Naive thymus-derived CD4-positive, alpha-beta T cell (primary cell): Measurements from ENCODE around the gene PPA1. TPM values are rescaled to one million over a fixed set of nuclear protein-coding genes. Genes with fewer than 3 reads are reported as not detected.
A peak's percentile ranks its signal among the peaks of the same experiment; 100 is the strongest.

Source experiments
- ATAC-seq: fragments of 150-1000 bp; cut with Tn5 transposase; 2 replicates; pipeline ENCODE4 v1.10.0; 2021; ENCODE audit warnings: mild to moderate bottlenecking, moderate library complexity
- CTCF ChIA-PET: fragments of 350-600 bp; sonication (Branson Sonifier 250); formaldehyde crosslinking; loops from one replicate; lab custom pipeline; 2021; ENCODE audit warnings: antibody characterized with exemption; lab: Charles Lee
- POLR2A ChIA-PET: fragments of 350-600 bp; sonication (Branson Sonifier 250); formaldehyde crosslinking; loops from one replicate; lab custom pipeline; 2021; ENCODE audit warnings: antibody characterized with exemption, inconsistent platforms; lab: Charles Lee
- DNase-seq, 9 donors: peaks; one replicate each; pipeline versions ENCODE4 v3.0.0 to v3.0.0-alpha.2; 2020 to 2022; ENCODE audit warnings: mixed read lengths in 1 of 9
- H3K27ac ChIP-seq: one replicate; pipeline ENCODE4 v1.7.0; 2013; ENCODE audit warnings: mild to moderate bottlenecking, low read depth, low read length, moderate library complexity
- H3K27me3 ChIP-seq, 2 donors: one replicate each; pipeline ENCODE4 v1.7.0; 2013; ENCODE audit warnings: low read length in 2 of 2, mild to moderate bottlenecking in 2 of 2, moderate library complexity in 2 of 2; ENCODE audit not compliant: control insufficient read depth in 2 of 2, insufficient read depth in 2 of 2
- H3K36me3 ChIP-seq, 3 experiments: 1 replicate in 2 of 3; 2 replicates in 1 of 3; pipeline ENCODE4 v1.7.0; 2013; ENCODE audit warnings: low read length in 3 of 3, mild to moderate bottlenecking in 3 of 3, moderate library complexity in 1 of 3; ENCODE audit not compliant: insufficient read depth in 3 of 3, control insufficient read depth in 2 of 3
- H3K4me1 ChIP-seq, 2 donors: one replicate each; pipeline ENCODE4 v1.7.0; 2013; ENCODE audit warnings: low read length in 2 of 2, mild to moderate bottlenecking in 2 of 2, moderate library complexity in 1 of 2; ENCODE audit not compliant: control insufficient read depth in 2 of 2, insufficient read depth in 2 of 2
- H3K4me3 ChIP-seq: 2 replicates; pipeline ENCODE4 v1.7.0; 2013; ENCODE audit warnings: mild to moderate bottlenecking, low read length
- H3K9me3 ChIP-seq, 3 experiments: 1 replicate in 2 of 3; 2 replicates in 1 of 3; pipeline ENCODE4 v1.7.0; 2013; ENCODE audit warnings: low read length in 3 of 3; ENCODE audit not compliant: control insufficient read depth in 2 of 3
- H3K27ac Mint-ChIP-seq, 9 donors: one replicate each; pipeline ENCODE4 v1.8.0; 2020 to 2022; ENCODE audit warnings: mixed read lengths in 9 of 9, mild to moderate bottlenecking in 8 of 9, moderate library complexity in 5 of 9, inconsistent platforms in 2 of 9
- H3K27me3 Mint-ChIP-seq, 5 donors: one replicate each; pipeline ENCODE4 v1.8.0; 2021 to 2022; ENCODE audit warnings: mixed read lengths in 5 of 5, mild to moderate bottlenecking in 1 of 5
- H3K36me3 Mint-ChIP-seq, 5 donors: one replicate each; pipeline ENCODE4 v1.8.0; 2020 to 2022; ENCODE audit warnings: mixed read lengths in 5 of 5, mild to moderate bottlenecking in 3 of 5, inconsistent platforms in 1 of 5
- H3K4me1 Mint-ChIP-seq, 7 donors: one replicate each; pipeline ENCODE4 v1.8.0; 2020 to 2022; ENCODE audit warnings: mixed read lengths in 7 of 7, mild to moderate bottlenecking in 3 of 7, inconsistent platforms in 1 of 7
- H3K4me3 Mint-ChIP-seq, 10 donors: one replicate each; pipeline ENCODE4 v1.8.0; 2020 to 2022; ENCODE audit warnings: mild to moderate bottlenecking in 10 of 10, mixed read lengths in 10 of 10, moderate library complexity in 6 of 10, inconsistent platforms in 2 of 10
- H3K9me3 Mint-ChIP-seq, 11 donors: one replicate each; pipeline ENCODE4 v1.8.0; 2020 to 2022; ENCODE audit warnings: mixed read lengths in 11 of 11, mild to moderate bottlenecking in 4 of 11, inconsistent platforms in 1 of 11, moderate library complexity in 1 of 11
- intact Hi-C, 2 donors: fragments of 100-400 bp; cut with micrococcal nuclease; formaldehyde crosslinking; loops; one replicate each; pipeline ENCODE4 v1.15.1; 2023
- polyA plus RNA-seq, 2 donors: library from polyadenylated mRNA; unstranded; fragments of 300-500 nt; fragmentation: Illumina TruSeq; gene quantifications; one replicate each; pipeline ENCODE4 v1.2.3, GENCODE V29; 2021
- total RNA-seq, 6 experiments: library from RNA in 5 of 6; stranded (reverse) in 5 of 6; gene quantifications; 1 replicate in 5 of 6; 2 replicates in 1 of 6; pipeline ENCODE4 v1.2.3 and lab custom pipeline; 2021 to 2026

PPA1 gene
- total and polyA plus RNA-seq, 7 experiments from 2014 or later, result 51.9 to 179 (median 69.9) TPM

- peak; percentile 77 for ATAC-seq
- H3K4me1 Mint-ChIP-seq, result peaks cover 5 to 22% (median 6%) of the 10 kb centered on the region in 7 donors
- no peaks in the 10 kb centered on the region for H3K4me1 ChIP-seq
- CTCF ChIA-PET, result interaction anchor here (0.6 to 0.9 kb wide), 2 partner anchors 11 to 113 kb away, joined by 3 read pairs; no protein-coding TSS in a partner anchor
- H3K9me3 Mint-ChIP-seq, result peaks cover 0 to 5% (median 0%) of the 10 kb centered on the region in 11 donors
- H3K9me3 ChIP-seq, result peaks cover 0 to 6% (median 0%) of the 10 kb centered on the region in 3 experiments
- no peak overlapping the region for H3K27ac ChIP-seq
- H3K36me3 ChIP-seq, result no peaks in the 10 kb centered on the region
- intact Hi-C loops, result loop anchor here (1.0 kb wide), 2 partner anchors 40 to 91 kb away; partner anchors contain the start of gene PPA1 (in 1 of the 2)
- H3K27me3 Mint-ChIP-seq, result peaks cover 0 to 4% (median 0%) of the 10 kb centered on the region in 5 donors
- peaks cover 0 to 4% (median 0%) of the 10 kb centered on the region in 5 donors for H3K36me3 Mint-ChIP-seq
- POLR2A ChIA-PET, result interaction anchor here (0.9 kb wide), 1 partner anchor 333 kb away, joined by 3 read pairs; no protein-coding TSS in a partner anchor
- H3K4me3 Mint-ChIP-seq, result peak overlapping the region in 5 of 10 donors; percentile 21 to 47 (median 23)
- H3K4me3 ChIP-seq, result no peak overlapping the region
- peak in 5 of 9 donors; percentile 3 to 42 (median 36) for DNase-seq
- H3K27me3 ChIP-seq, result no peaks in the 10 kb centered on the region
- H3K27ac Mint-ChIP-seq, result peak overlapping the region in 2 of 9 donors; percentile 30 to 46
Observed at GRCh38 chr10:70272925-70273316, 39.7 kb upstream of the PPA1 start.

GRCh38 chr10:70271996-70272924, 39.0 kb upstream of the PPA1 start:
- DNase-seq, result no peak
- no peak overlapping the region for H3K27ac ChIP-seq
- H3K27ac Mint-ChIP-seq, result peak overlapping the region in 2 of 9 donors; percentile 46 to 59
- peak overlapping the region in 4 of 10 donors; percentile 9 to 39 (median 27) for H3K4me3 Mint-ChIP-seq
- peaks cover 5 to 23% (median 6%) of the 10 kb centered on the region in 7 donors for H3K4me1 Mint-ChIP-seq
- POLR2A ChIA-PET, result interaction anchor here (0.6 to 0.9 kb wide), 2 partner anchors 52 to 332 kb away, joined by 3 to 7 read pairs; no protein-coding TSS in a partner anchor
- H3K4me3 ChIP-seq, result no peak overlapping the region
- intact Hi-C loops, result loop anchor here (1.0 to 2.0 kb wide), 3 partner anchors 39 to 49 kb away; partner anchors contain the start of gene PPA1 (in 2 of the 2)
- H3K36me3 Mint-ChIP-seq, result peaks cover 0 to 4% (median 0%) of the 10 kb centered on the region in 5 donors
- CTCF ChIA-PET, result interaction anchor here (0.9 kb wide), 1 partner anchor 11 kb away, joined by 3 read pairs; no protein-coding TSS in a partner anchor
- H3K9me3 ChIP-seq, result peaks cover 0 to 6% (median 0%) of the 10 kb centered on the region in 3 experiments
- H3K27me3 ChIP-seq, result no peaks in the 10 kb centered on the region
- H3K36me3 ChIP-seq, result no peaks in the 10 kb centered on the region
- peaks cover 0 to 4% (median 0%) of the 10 kb centered on the region in 5 donors for H3K27me3 Mint-ChIP-seq
- H3K9me3 Mint-ChIP-seq, result peaks cover 0 to 5% (median 0%) of the 10 kb centered on the region in 11 donors
- H3K4me1 ChIP-seq, result no peaks in the 10 kb centered on the region
- ATAC-seq, result no peak

- H3K4me3 ChIP-seq, result no peak overlapping the region
- peaks cover 0 to 4% (median 0%) of the 10 kb centered on the region in 11 donors for H3K9me3 Mint-ChIP-seq
- no peak overlapping the region for H3K27ac Mint-ChIP-seq
- H3K27ac ChIP-seq, result no peak overlapping the region
- H3K4me3 Mint-ChIP-seq, result no peak overlapping the region
- no peaks in the 10 kb centered on the region for H3K36me3 ChIP-seq
- no peak for ATAC-seq
- H3K9me3 ChIP-seq, result peaks cover 0 to 6% (median 0%) of the 10 kb centered on the region in 3 experiments
- intact Hi-C loops, result loop anchor here in 1 of 2 donors (2.0 kb wide), 2 partner anchors 38 to 48 kb away; partner anchors contain the start of gene PPA1
- DNase-seq, result no peak
- H3K36me3 Mint-ChIP-seq, result peaks cover 0 to 4% (median 0%) of the 10 kb centered on the region in 5 donors
- H3K4me1 Mint-ChIP-seq, result peaks cover 5 to 29% (median 7%) of the 10 kb centered on the region in 7 donors
- H3K4me1 ChIP-seq, result no peaks in the 10 kb centered on the region
- CTCF ChIA-PET, result no interaction called here
- POLR2A ChIA-PET, result no interaction called here
- H3K27me3 Mint-ChIP-seq, result peaks cover 0 to 4% (median 0%) of the 10 kb centered on the region in 5 donors
- H3K27me3 ChIP-seq, result no peaks in the 10 kb centered on the region
Observed at GRCh38 chr10:70270952-70271351, 37.7 kb upstream of the PPA1 start.

- H3K4me1 Mint-ChIP-seq, result peaks cover 5 to 29% (median 7%) of the 10 kb centered on the region in 7 donors
- peaks cover 0 to 6% (median 0%) of the 10 kb centered on the region in 5 donors for H3K27me3 Mint-ChIP-seq
- Histone ChIP-seq H3K9me3 (no peaks in the 10 kb centered on the region), H3K4me1 (no peaks in the 10 kb centered on the region), H3K4me3 (no peak overlapping the region), H3K36me3 (no peaks in the 10 kb centered on the region), H3K27ac (no peak overlapping the region), H3K27me3 (no peaks in the 10 kb centered on the region)
- intact Hi-C loops, result loop anchor here in 1 of 2 donors (2.0 kb wide), 2 partner anchors 37 to 47 kb away; partner anchors contain the start of gene PPA1
- no peak overlapping the region for H3K27ac Mint-ChIP-seq
- DNase-seq (no peak), ATAC-seq (no peak)
- POLR2A ChIA-PET, result interaction anchor here (1.2 kb wide), 1 partner anchor 9 kb away, joined by 3 read pairs; no protein-coding TSS in a partner anchor
- CTCF ChIA-PET, result no interaction called here
- peaks cover 0 to 4% (median 0%) of the 10 kb centered on the region in 5 donors for H3K36me3 Mint-ChIP-seq
- no peaks in the 10 kb centered on the region for H3K9me3 Mint-ChIP-seq
- H3K4me3 Mint-ChIP-seq, result no peak overlapping the region
Observed at GRCh38 chr10:70269741-70270140, 36.5 kb upstream of the PPA1 start.

- Histone ChIP-seq H3K27ac (no peak overlapping the region), H3K4me3 (no peak overlapping the region), H3K27me3 (no peaks in the 10 kb centered on the region), H3K36me3 (no peaks in the 10 kb centered on the region), H3K4me1 (no peaks in the 10 kb centered on the region), H3K9me3 (no peaks in the 10 kb centered on the region)
- H3K4me1 Mint-ChIP-seq, result peaks cover 5 to 29% (median 7%) of the 10 kb centered on the region in 7 donors
- peaks cover 0 to 11% (median 4%) of the 10 kb centered on the region in 5 donors for H3K27me3 Mint-ChIP-seq
- intact Hi-C loops, result no loop called here
- H3K4me3 Mint-ChIP-seq, result no peak overlapping the region
- DNase-seq (no peak), ATAC-seq (no peak)
- peaks cover 0 to 4% (median 0%) of the 10 kb centered on the region in 5 donors for H3K36me3 Mint-ChIP-seq
- no peak overlapping the region for H3K27ac Mint-ChIP-seq
- CTCF ChIA-PET, result no interaction called here
- POLR2A ChIA-PET, result no interaction called here
- H3K9me3 Mint-ChIP-seq, result no peaks in the 10 kb centered on the region
Observed at GRCh38 chr10:70268376-70268775, 35.1 kb upstream of the PPA1 start.
